Ureter (tissue), 1 donor: ENCODE measurements around the gene KHNYN. TPM values are rescaled to one million over a fixed set of nuclear protein-coding genes. Genes with fewer than 3 reads are reported as not detected.
A peak's percentile ranks its signal among the peaks of the same experiment; 100 is the strongest.

ENCODE experiments used
- DNase-seq: peaks from one replicate; pipeline ENCODE4 v3.0.0-alpha.2; 2020; ENCODE audit warnings: low spot score
- total RNA-seq: library from RNA; stranded (reverse); gene quantifications from one replicate; pipeline ENCODE4 v1.2.4, GENCODE V29; 2023
- donor health status: DM: yes; HTN: yes; CAD: no.

The KHNYN gene
- total RNA-seq, 1 donor from 2014 or later: 72.9 TPM

DNA sequence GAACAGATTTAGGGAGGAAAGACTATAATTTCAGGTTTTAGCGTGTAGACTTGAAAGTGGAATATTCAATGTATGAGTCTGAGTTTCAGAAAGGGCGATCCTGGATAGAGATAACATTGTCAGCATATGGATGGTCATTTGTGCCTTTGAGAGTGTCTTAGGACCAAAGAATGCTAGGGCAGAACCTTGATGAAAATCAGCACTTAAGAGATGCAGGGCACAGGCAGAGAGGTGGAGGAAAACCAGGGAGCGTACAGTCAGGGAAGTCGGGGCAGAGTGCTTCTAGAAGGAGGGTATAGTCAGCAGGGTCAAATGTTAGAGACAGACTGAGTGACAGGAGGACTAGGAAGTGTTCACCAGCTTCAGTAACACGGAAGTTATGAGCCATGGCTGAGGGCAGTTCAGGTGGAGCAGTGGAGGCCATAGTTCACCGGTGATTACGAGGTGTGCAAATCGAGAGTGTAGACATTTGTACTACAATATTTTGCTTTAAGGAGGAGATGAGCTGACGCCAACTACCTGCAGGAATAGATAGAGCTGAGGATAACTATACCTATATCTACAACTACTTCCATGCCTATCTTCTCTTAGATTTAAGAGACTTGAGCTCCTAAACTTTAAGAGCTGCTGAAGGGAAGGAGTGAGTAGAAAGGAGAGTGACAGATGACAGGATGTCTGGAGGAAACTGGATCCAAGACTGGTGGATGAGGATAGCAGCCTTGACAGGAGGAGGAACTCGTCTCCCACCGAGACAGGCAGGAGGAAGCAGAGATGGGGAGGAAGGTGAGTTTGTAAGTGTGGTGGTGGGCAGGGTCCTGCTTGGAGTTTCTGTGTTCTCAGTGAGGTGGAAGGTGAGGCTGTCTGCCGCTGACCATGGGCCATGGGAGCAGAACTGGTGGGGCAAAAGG, 6.8 kb upstream of the KHNYN start:
- peak; percentile 41 for DNase-seq

DNA sequence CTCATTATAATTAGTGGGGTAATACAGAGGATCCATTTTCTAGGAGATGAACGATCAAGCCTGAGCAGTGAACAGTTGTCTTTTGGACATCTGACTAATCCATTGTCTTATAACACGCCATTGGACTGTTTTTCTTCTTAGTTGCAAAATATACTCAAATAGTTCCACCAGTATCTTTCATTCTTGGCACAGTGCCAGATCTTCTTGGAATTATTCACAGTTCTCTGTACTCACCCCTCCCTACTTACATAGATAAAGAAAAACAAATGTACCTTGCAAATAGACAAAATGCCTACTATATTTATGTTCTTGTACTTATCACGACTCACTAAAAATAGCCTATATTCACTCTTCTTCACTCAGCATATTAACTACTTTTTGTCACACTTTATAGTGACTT, 4.0 kb upstream of the KHNYN start:
- DNase-seq: no peak

DNA sequence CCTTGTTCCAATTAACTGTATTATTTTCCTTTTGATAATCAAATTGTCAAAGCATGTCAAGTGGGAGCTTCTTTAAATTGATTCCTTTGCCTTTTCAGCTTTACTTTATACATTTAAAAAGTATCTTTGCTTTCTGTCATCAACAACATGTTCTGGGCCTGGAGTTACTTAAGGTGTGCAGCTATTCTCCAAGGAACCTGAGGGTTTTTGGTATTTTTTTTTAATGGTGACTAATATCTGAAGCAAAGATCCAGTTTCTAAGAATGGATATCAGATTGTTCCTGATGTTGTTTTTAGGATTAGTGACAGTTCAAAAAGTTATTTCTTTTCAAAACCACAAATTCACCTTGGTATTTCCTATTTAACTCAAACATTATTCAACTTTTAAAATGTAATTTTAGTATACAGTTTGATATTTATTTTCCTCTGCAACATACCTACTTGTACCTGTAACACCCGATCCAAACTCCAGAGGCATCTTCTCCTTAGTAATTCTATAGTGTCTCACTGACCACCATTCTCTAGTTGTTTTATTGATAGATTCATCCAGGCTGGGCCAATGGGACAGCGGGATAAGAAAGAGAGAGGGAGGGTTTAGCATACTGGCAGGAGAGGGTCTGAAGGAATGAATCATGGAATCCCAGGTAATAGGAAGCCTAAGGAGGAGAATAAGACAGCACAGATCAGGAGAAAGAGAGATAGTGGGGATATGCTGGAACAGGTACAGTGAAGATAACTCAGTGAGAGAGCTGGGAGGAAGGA, 3.4 kb upstream of the KHNYN start:
- no peak for DNase-seq

DNA sequence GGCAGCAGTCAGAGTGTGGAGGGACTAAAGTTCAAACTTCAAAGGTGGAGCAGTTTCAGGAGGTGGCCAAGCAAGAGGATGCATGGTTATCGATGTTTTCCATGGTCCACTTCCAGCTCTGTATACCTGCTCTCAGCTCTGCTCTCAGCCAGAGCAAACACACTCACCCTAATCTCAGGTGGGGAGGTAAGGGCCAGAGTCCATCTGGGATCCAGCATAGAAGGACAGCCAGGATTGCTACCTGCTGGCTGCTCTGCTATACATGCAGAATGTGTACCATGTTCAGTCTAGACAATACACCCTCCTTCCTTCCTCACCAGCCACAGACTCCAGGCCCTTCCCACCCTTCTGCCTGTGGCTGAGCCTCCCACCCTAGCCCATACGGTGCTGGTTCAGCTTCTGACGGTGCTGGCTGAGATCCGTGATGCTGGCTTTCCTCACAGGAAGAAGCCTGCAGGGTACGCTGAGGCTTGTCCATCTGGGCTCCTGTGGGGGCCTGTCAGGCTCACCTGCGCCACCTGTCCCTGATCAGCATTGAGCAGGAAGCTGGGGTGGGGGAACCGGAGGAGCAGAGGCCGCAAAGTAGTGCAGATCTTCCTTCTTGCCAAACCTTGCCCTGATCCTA, 2.7 kb upstream of the KHNYN start:
- no peak for DNase-seq

DNA sequence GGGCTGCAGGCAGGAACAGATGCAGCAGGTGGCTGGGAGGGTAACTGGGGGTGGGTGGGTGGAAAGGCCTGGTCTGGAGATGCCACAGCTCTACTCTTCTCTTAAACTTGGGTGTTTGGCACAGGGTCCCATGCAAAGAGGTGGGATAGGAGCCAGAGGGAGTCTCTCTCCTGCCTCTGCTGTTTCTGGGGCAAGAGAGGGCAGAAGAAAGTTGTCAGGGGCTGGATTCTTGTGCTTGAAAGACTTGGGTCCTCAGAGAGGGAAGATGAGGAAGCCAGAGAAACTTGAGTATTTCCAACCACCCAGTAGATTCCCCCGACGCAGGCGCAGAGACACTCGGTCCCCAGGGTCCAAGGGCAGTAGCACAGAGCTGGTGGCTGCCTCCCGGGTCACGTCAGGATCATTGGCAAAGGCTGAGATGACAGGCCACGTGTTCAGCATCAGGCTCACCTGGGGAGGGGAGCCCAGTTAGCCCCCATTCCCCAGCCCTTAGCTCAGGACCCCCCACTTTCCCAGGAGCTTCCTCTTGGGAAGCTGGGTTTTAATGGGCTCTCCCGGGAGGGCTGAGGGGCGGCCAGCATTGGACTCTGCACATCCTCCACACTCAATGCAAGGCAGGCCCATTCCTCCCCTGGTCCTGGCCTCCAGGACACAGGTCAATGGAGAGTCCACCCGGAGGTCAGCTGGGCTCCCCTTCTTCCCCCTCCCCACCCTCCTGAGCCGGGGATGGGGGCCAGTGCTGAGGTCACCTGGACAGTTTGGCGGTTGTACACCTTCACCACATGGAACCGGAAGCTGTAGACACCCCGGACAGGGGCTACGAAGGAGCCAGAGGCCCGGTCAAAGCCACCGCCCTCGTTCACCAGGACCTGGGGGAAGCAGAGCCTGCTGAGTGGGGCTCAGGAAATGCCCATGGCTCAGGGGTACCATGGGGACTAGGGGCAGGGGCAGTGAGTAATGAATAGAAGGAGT, 1.9 kb upstream of the KHNYN start:
- no peak for DNase-seq

DNA sequence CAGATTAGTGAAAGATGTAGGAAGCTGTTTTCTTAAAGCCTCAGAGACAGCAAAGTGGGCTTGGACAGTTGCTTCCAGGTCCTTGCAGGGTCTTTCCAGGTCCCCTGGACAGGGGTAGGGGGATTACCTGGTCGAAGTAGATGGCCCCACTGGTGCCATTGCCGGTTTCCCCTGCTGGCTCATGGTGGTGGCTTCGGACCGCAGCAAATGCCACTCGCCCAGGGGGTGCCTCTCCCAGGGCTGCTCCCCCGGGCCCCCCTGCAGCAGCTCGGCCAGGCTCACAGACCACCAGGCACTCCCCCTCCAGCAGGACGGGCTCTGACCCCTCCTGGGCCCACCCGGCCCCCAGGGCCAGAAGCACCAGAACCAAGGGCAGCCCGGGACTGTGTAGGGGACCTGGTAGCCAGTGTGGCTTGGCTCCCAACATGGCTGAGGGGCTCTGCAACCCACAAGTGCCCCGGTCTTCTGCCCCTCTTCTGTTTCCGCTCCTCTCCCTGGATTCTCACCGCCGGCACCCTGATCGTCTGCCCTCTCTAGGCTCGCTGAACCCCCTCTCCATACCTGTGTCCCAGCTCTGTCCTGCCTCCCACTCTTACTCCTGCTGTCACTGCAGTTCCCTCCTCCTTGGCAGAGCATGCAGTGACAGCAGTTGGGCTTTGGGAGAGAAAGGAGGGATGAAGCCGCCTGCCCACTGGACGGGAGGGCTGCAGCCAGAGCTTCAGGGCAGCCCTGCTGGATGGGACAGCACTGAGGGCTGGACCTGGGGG, 943 bp upstream of the KHNYN start:
- DNase-seq: no peak

DNA sequence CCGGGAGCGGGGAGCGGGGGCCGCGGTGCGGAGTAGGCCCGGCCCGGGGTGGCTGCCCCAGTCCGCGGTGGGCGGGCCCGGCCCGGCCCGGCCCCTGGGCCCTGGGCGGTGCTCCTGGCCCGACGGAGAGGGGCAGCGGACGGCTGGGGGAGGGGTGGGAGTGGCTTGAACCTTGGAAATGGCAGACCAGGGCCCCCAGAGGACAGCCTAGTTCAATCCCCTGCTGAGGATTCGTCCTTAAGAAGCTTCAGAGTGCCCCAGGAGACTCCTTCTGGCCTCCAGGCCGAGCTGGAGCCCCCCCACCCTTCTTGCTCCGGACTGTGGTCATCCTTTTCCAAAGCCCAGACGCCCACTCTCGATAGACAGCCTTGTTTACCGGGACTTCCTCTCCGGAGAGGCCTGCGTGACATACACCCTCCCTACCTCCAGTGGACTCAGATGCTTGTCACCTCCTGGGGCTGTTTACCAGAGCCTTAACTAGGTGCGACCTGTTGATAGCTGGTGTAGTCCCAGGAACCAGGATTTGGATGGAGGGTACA, 458 bp downstream of the KHNYN start:
- no peak for DNase-seq

DNA sequence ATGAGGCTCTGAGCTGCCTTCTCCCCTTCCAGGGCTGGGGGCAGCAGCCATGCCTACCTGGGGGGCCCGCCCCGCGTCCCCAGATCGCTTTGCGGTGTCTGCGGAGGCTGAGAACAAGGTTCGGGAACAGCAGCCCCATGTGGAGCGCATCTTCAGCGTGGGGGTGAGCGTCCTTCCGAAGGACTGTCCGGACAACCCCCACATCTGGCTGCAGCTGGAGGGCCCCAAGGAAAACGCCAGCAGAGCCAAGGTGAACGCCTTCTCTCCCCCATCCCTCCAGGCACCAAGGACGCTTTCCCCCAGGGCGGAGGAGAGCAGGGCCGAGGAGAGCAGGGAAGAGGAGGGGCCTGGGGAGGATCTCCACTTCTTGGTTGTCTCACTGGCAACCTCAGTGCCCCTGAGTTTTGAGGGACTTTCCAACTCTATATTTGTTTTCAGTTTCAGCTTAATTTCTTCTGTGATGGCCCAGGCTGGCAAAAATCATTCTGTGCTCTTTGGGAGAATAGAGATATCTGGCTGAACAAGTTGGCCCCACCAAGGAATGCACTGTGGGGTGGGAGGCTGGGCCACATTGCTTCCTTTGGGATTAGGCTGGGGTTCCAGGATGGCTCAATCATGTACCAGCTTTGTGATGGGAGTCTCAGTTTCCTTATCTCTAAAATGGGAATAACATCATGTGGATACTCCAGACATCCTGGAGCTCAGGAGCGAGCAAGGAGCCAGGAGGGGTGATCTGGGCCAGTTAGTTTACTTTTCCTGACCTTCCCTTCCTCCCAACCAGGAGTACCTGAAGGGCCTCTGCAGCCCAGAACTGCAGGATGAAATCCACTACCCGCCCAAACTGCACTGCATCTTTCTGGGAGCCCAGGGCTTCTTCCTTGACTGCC, 1.2 kb downstream of the KHNYN start:
- no peak for DNase-seq

DNA sequence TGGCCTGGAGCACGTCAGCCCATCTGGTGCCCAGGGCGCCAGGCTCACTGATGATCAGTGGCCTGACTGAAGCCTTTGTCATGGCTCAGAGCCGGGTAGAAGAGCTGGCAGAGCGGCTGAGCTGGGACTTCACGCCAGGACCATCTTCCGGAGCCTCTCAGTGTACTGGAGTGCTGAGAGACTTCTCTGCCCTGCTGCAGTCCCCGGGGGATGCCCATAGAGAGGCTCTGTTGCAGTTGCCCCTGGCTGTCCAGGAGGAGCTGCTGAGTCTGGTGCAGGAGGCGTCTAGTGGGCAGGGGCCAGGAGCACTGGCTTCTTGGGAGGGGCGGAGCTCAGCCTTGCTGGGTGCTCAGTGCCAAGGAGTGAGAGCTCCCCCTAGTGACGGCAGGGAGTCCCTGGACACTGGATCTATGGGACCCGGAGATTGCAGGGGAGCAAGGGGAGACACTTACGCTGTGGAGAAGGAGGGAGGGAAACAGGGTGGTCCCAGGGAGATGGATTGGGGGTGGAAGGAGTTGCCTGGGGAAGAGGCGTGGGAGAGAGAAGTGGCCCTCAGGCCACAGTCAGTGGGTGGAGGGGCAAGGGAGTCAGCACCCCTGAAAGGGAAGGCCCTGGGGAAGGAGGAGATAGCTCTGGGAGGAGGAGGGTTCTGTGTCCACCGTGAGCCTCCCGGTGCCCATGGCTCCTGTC, 2.0 kb downstream of the KHNYN start:
- DNase-seq: peak; percentile 92

DNA sequence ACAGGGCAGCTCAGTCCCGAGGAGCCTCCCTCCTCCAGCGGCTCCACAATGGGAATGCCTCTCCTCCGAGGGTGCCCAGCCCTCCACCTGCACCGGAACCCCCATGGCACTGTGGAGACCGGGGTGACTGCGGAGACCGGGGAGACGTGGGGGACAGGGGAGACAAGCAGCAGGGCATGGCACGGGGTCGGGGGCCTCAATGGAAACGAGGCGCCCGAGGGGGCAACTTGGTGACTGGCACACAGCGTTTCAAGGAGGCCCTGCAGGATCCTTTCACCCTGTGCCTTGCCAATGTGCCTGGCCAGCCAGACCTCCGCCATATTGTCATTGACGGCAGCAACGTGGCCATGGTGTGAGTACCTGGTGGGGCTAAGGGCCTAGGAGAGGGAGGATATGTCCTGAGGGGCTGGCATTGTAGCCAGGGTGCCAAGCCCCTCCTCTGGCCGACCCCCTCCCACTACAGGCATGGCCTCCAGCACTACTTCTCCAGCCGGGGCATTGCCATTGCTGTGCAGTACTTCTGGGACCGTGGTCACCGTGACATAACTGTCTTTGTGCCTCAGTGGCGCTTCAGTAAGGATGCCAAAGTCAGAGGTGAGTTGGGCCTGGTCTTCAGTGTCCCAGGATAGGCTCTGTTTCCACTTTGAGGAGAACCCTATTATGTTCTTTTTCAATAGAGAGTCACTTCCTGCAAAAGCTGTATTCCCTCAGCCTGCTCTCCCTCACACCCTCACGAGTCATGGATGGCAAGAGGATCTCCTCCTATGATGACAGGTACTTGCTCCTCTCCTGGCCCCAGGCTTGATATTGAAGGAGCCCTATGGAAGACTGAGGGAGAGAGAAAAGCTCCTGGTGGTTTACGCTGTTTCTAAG, 2.7 kb downstream of the KHNYN start:
- DNase-seq: peak; percentile 50

DNA sequence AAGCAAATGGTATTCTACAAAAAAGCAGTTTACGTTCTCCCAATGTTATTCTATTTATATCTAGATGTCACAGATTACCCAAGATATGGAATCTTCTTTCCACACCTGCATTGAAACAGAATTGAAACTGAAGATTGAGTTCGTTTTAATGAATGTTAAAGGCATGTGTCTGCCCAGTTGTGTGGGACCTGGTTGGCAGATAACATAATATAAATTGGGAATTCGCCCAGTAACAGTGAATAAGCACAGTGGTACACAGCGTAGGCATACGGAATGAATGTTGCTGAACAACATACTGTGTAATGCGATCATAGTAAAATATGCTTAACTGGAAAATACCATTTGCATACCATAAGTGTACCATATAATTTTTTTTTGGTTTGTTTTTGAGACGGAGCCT, 4.3 kb downstream of the KHNYN start:
- no peak for DNase-seq

DNA sequence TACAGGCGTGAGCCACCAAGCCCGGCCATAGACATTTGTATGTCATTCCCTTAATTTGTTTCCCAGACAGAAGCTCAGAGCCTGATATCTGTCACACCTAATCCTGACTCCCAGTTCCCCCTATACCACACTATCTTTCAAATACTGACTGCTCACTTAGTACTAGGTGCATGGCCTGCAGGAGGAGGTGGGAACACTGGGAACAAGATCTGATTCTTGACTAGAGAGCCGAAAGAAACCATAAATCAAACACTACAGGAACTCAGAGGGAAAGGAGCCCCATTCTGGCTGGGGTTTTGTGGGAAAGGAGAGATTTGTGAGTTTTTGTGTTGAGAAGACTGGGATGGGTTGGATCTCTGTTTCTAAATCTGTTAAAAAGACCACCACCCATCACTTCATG, 4.9 kb downstream of the KHNYN start:
- no peak for DNase-seq

DNA sequence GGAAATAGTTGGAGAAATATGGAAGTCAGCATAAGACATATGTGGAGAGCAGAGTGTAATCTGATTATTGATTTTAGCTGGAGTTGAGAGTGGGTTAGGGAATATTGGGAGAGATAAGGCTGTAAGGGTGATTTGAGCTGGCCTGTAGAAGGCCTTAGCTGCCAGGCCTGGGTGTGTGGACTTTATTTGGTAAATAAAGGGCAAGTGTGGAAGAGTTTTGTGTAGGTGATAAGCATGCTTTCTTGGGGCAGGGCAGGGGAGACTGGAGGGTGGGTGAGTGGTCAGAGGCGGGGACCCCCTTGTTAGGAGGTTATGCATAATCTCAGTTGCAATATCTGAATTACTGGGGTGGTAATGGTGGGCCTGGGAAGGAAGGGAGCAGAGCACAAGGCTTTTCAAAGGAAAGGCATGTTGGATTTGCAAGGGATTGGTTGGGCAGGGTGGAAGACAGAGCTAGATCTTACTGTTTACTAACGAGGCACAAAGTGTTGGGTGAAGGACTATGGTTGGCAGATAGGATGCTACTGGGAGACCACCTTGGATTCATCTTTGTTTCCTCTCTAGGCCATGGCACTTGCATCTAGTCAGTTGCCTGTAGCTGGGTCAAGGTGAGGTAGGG, 5.5 kb downstream of the KHNYN start:
- DNase-seq: no peak

DNA sequence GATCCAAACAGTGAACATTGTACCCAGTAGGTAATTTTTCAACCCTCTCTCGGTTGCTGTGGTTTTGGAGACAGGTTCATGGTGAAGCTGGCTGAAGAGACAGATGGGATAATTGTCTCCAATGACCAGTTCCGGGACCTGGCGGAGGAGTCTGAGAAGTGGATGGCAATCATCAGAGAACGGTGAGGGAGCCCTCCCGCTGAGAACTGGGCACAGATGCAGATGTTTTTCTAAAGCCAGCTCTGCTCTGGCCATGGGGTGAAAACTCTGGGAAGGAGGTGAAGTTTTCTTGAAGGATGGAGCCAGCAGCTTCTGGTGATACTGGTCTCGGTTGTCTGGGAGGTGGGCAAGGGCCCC, 6.2 kb downstream of the KHNYN start:
- DNase-seq: no peak

DNA sequence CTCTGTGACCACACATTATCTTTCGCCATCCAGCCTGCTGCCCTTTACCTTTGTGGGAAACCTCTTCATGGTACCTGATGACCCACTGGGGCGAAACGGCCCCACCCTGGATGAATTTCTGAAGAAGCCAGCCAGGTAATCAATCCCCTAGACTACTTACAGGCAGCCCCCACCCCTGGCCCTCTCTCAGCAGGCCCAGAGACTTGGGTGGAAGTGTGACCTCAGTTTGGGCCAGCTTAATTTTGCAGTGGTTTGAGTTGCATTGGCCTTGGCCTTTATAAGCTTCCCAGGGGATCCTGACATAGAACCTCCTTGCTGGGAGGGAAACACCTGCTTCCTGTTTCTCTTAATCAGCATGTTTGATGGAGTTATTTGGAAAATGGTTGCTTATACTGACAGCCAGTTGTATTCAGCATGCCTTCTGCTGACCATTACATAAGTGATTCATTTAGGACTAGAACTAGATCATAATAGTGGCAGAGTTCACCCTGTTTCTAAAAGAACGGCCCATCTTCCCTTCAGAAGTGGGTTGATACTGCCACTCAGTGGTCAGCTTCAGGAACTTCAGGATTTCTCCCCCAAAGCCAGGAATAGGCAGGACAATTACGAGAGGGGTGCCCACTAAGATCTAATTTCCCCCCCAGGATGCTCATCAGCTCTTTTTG, 6.7 kb downstream of the KHNYN start:
- DNase-seq: no peak

DNA sequence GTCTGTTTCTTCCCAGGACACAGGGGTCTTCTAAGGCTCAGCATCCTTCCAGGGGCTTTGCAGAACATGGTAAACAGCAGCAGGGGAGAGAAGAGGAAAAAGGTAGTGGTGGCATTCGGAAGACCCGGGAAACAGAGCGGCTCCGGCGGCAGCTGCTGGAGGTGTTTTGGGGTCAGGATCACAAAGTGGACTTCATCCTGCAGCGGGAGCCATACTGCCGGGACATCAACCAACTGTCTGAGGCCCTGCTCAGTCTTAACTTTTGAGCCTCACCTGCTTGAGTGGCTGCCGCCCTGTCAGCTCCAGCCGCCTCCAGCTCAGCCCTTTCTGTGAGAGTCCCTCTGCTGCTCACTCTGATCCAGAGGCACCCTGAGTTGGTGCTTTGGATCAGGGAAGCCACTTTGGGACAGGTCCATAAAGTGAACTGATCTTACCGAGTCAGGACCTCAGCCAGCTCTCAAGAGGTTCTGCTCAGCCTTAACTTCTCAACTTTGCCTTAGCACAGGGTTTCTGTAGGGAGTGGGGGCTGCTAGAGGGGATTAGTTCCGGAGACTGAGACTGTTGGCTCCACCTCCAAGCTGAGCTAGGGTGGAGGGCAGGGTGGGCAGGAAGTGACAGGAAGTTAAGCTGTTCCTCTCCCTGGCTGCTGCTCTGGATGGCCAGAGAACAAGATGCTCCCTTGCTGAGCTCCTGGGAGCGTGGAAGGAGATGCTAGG, 7.4 kb downstream of the KHNYN start:
- no peak for DNase-seq
